ENCODE data around the gene TLE6.
"Not testable (repeated sequence)": the region's sequence is repeated elsewhere in the genome, so short reads cannot be mapped to it uniquely, and the experiment has no call there.

The TLE6 gene

DNA sequence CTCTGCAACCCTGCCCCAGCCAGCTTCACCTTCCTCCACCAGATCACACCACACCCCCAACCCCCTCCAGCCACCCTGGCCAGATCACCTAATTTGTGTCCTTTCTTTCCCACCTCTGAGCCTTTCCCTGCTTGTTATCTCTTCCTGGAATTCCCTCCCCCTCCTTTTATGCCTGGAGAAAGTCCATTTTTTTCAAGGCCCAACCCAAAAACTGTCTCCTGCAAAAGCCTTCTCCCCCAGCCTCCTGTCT, 57.0 kb downstream of the TLE6 start:
- Histone ChIP-seq H3K4me3 (ENCODE audit: low read depth, low read length) (peak overlapping the region; percentile 62; the same call in 1 of the 2 replicates), H3K36me3 (no peaks in the 10 kb centered on the region), H3K27ac (peak overlapping the region; percentile 72; the same call in 1 of the 2 replicates), H3K9me3 (ENCODE audit: severe bottlenecking) (no peaks in the 10 kb centered on the region), H3K27me3 (ENCODE audit: insufficient read depth, low read depth, severe bottlenecking) (no peaks in the 10 kb centered on the region)
- TF ChIP-seq, protein P1, sequence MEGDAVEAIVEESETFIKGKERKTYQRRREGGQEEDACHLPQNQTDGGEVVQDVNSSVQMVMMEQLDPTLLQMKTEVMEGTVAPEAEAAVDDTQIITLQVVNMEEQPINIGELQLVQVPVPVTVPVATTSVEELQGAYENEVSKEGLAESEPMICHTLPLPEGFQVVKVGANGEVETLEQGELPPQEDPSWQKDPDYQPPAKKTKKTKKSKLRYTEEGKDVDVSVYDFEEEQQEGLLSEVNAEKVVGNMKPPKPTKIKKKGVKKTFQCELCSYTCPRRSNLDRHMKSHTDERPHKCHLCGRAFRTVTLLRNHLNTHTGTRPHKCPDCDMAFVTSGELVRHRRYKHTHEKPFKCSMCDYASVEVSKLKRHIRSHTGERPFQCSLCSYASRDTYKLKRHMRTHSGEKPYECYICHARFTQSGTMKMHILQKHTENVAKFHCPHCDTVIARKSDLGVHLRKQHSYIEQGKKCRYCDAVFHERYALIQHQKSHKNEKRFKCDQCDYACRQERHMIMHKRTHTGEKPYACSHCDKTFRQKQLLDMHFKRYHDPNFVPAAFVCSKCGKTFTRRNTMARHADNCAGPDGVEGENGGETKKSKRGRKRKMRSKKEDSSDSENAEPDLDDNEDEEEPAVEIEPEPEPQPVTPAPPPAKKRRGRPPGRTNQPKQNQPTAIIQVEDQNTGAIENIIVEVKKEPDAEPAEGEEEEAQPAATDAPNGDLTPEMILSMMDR (IDR thresholded peaks at IDR 0.05; ENCODE audit: low read depth, low read length) = no peak
- no peak for DNase-seq

DNA sequence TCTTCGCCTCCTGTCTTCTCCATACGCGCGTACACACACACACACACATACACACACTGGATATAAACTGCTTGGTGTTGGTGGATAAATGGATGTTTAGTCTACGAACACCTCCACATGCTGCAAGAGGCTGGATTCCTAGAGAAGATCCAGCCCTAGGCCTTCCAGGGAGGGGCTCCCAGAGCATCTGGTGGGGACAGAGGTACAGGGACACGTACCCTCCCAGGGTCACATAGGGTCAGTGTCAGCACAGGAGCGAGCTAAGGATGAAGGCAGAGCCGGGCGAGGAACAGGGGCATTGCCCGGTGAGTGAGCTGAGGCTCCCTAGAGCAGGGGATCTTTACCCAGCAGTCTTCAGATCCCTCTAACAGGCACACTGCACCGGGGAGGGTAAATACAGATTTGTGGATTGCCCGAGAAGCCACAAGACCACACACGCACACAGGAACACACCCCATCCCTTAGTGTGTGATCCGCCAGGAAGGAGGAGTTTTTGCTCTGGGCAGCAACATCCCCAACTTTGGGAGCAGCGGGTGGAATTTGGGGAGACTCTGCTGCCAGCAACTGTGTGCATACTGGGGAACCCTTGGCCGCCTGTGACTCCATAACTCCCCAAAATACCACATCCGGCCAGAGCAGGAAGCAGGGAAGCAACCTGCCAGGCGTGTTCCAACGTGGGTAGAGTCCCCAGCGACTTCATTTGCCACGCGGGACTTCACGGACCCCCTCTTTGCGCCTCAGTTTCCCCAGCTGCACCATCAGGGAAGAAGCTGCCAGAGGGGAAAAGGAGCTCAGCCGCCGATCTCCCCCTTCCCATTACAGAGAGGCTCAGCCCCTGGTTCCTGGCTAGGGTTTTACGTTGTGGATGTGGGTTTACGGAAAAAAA, 57.5 kb downstream of the TLE6 start:
- peak overlapping the region; percentile 62 for H3K4me3 ChIP-seq (ENCODE audit: low read depth, low read length)
- H3K27me3 ChIP-seq (ENCODE audit: insufficient read depth, low read depth, severe bottlenecking) = no peaks in the 10 kb centered on the region
- DNase-seq = peak; percentile 58
- peak overlapping the region; percentile 72 for H3K27ac ChIP-seq
- H3K9me3 ChIP-seq (ENCODE audit: severe bottlenecking) = no peaks in the 10 kb centered on the region
- TF ChIP-seq, protein P1 (IDR thresholded peaks at IDR 0.05; ENCODE audit: low read depth, low read length) = no peak
- no peaks in the 10 kb centered on the region for H3K36me3 ChIP-seq

DNA sequence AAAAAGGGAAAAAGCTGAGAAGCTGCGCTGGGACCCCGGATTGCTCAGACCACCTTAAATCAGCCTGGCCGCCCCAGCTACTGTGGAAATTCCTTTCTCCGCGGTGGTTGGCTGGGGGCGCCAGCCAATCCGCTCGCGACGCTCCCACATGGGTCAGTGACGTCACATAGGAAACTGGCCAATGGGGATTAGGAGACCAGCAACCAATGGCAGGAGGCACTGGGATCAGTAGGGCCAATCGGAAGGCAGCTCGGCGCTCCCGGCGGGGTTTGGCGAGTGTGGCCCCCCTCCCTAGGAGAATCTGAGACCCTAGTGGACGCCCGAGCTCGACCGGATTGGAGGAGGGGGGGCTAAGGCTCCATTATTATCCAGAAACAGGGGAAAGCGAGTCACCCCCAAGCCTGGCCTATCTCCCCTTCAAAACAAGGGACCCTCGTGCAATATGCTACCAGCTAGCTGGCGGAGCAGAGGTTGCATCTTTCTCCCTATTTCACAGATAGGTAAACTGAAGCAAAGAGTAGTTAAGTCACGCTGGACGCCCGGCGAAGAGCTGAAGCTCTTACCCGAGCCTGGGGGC, 58.3 kb downstream of the TLE6 start:
- TF ChIP-seq, protein P1 (IDR thresholded peaks at IDR 0.05; ENCODE audit: low read depth, low read length) = no peak
- H3K27me3 ChIP-seq (ENCODE audit: insufficient read depth, low read depth, severe bottlenecking) = no peaks in the 10 kb centered on the region
- peak overlapping the region; percentile 62 for H3K4me3 ChIP-seq (ENCODE audit: low read depth, low read length)
- DNase-seq = peak; percentile 99
- H3K9me3 ChIP-seq (ENCODE audit: severe bottlenecking) = no peaks in the 10 kb centered on the region
- H3K27ac ChIP-seq = peak overlapping the region; percentile 82
- no peaks in the 10 kb centered on the region for H3K36me3 ChIP-seq

DNA sequence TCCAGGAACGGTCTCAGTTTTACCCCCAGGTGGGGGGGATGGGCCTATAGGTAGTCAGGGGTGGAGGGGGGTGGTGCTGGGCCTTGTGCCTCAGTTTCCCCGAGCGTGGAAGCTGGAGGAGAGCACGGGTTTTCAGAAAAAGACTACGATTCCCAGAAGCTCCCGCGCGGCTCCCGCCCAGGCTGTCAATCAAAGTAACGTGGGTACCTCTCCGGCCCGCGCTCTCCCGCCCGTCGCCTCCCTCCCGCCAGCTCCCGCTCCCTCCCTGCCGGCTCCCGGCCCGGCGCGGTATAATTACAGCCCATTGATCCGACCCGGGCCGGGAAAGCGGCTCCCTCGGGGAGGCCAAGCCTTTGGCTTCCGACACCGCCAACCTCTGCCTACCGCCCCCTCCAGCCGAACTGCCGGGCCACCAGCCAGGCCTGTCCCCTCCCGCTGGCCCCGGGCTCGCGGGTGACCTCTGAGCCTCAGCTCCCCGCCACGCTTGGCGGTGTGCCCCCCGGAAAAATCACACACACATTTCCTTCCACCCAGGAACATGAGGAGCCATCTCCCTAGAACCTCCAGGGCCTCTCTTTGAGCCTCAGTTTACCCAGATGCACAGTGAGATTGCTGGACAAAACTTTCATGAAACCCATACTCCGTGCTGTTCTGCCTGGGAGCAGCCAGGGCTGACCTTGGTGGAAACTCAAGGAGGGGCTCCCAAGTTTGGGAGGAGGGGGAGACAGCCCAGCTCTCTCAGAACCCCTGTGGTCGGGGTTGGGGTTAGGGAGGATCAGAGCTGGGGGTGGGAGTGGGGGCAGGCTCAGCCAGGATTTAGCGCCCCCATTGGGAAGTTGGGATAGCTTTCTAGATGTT, 59.0 kb downstream of the TLE6 start:
- H3K27me3 ChIP-seq (ENCODE audit: insufficient read depth, low read depth, severe bottlenecking) = no peaks in the 10 kb centered on the region
- DNase-seq = peak; percentile 97
- H3K36me3 ChIP-seq = no peaks in the 10 kb centered on the region
- TF ChIP-seq, protein P1 (IDR thresholded peaks at IDR 0.05; ENCODE audit: low read depth, low read length) = no peak
- H3K27ac ChIP-seq = peak overlapping the region; percentile 82
- peak overlapping the region; percentile 62 for H3K4me3 ChIP-seq (ENCODE audit: low read depth, low read length)
- H3K9me3 ChIP-seq (ENCODE audit: severe bottlenecking) = no peaks in the 10 kb centered on the region

DNA sequence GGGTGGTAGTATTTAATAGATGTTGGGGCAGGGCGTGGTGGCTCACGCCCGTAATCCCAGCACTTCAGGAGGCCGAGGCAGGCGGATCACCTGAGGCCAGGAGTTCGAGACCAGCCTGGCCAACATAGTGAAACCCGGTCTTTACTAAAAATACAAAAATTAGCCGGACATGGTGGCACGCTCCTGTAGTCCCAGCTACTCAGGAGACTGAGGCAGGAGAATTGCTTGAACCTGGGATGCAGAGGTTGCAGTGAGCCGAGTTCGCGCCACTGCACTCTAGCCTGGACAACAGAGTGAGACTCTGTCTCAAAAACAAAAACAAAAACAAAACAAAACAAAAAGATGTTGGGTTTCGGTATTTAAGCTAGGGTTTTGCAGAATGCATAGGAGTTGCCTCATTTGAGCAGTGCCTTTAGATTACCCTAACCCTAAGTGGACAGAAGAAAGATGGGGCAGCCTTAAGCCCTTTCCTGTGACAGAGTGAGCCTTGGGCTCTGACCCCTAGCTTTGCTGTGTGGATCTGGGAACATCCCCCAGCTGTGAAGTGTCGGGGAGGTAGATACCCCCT, 59.7 kb downstream of the TLE6 start:
- not testable (repeated sequence) for H3K27ac ChIP-seq; H3K9me3 ChIP-seq (ENCODE audit: severe bottlenecking); H3K36me3 ChIP-seq; DNase-seq; H3K27me3 ChIP-seq (ENCODE audit: insufficient read depth, low read depth, severe bottlenecking)
- H3K4me3 ChIP-seq (ENCODE audit: low read depth, low read length) = peak overlapping the region; percentile 62
- TF ChIP-seq, protein P1 (IDR thresholded peaks at IDR 0.05; ENCODE audit: low read depth, low read length) = 0 out of 2 replicates have a peak, but pooled peaks have one; percentile 19
